HK-2 (cell line): ENCODE data around the gene RNGTT.
"Not testable (repeated sequence)": the region's sequence is repeated elsewhere in the genome, so short reads cannot be mapped to it uniquely, and the experiment has no call there.

Source experiments
- DNase-seq: peaks from one replicate; pipeline ENCODE4 v3.0.0-alpha.2; 2018; ENCODE audit not compliant: unreplicated experiment

The RNGTT gene

GRCh38 chr6:88808381-88808780 lies 155.0 kb downstream of the RNGTT start:
- DNase-seq, result no peak

- DNase-seq, result no peak
Observed at GRCh38 chr6:88807622-88808021, 155.8 kb downstream of the RNGTT start.

GRCh38 chr6:88806728-88807127 lies 156.7 kb downstream of the RNGTT start:
- no peak for DNase-seq

GRCh38 chr6:88804701-88805100 lies 158.7 kb downstream of the RNGTT start:
- no peak for DNase-seq

- DNase-seq, result no peak
Observed at GRCh38 chr6:88785478-88785877, 177.9 kb downstream of the RNGTT start.

- peak; percentile 49 for DNase-seq
Observed at GRCh38 chr6:88780714-88781389, 182.6 kb downstream of the RNGTT start.

- DNase-seq, result no peak
Observed at GRCh38 chr6:88775866-88776571, 187.4 kb downstream of the RNGTT start.

GRCh38 chr6:88768114-88768513 lies 195.3 kb downstream of the RNGTT start:
- DNase-seq, result not testable (repeated sequence)

GRCh38 chr6:88764081-88764480 lies 199.3 kb downstream of the RNGTT start:
- DNase-seq, result no peak

- no peak for DNase-seq
Observed at GRCh38 chr6:88763160-88763559, 200.3 kb downstream of the RNGTT start.

GRCh38 chr6:88761237-88762031 lies 202.0 kb downstream of the RNGTT start:
- DNase-seq, result no peak

GRCh38 chr6:88760091-88760490 lies 203.3 kb downstream of the RNGTT start:
- no peak for DNase-seq

GRCh38 chr6:88750936-88751335 lies 212.5 kb downstream of the RNGTT start:
- no peak for DNase-seq

- no peak for DNase-seq
Observed at GRCh38 chr6:88749849-88750248, 213.6 kb downstream of the RNGTT start.

GRCh38 chr6:88748141-88748540 lies 215.3 kb downstream of the RNGTT start:
- DNase-seq, result no peak

GRCh38 chr6:88741939-88742338 lies 221.5 kb downstream of the RNGTT start:
- no peak for DNase-seq

- no peak for DNase-seq
Observed at GRCh38 chr6:88741071-88741470, 222.3 kb downstream of the RNGTT start.

- no peak for DNase-seq
Observed at GRCh38 chr6:88734544-88734943, 228.9 kb downstream of the RNGTT start.

GRCh38 chr6:88730611-88731011 lies 232.8 kb downstream of the RNGTT start:
- DNase-seq, result no peak

GRCh38 chr6:88728756-88729155 lies 234.7 kb downstream of the RNGTT start:
- no peak for DNase-seq

- not testable (repeated sequence) for DNase-seq
Observed at GRCh38 chr6:88726409-88726808, 237.0 kb downstream of the RNGTT start.

- DNase-seq, result peak; percentile 86
Observed at GRCh38 chr6:88725111-88725975, 238.1 kb downstream of the RNGTT start.
